Activated CD4-positive, alpha-beta T cell treated with anti-CD3 and anti-CD28 coated beads, Interleukin-2, amount 10 ng/mL, durations not matched to agents 7 days and 5 days (primary cell): ENCODE results near the gene NANP. TPM values are rescaled to one million over a fixed set of nuclear protein-coding genes. Genes with fewer than 3 reads are reported as not detected.
"Not testable (repeated sequence)": the region's sequence is repeated elsewhere in the genome, so short reads cannot be mapped to it uniquely, and the experiment has no call there.

ENCODE experiments used
- CTCF ChIA-PET: fragments of 350-600 bp; sonication (Branson Sonifier 250); formaldehyde crosslinking; loops from one replicate; lab custom pipeline; 2021; ENCODE audit warnings: antibody characterized with exemption; lab: Charles Lee
- POLR2A ChIA-PET: fragments of 350-600 bp; sonication (Branson Sonifier 250); formaldehyde crosslinking; loops from one replicate; lab custom pipeline; 2021; ENCODE audit warnings: antibody characterized with exemption; lab: Charles Lee
- DNase-seq: peaks from one replicate; pipeline ENCODE4 v3.0.0-alpha.2; 2020
- H3K27ac Mint-ChIP-seq: one replicate; pipeline ENCODE4 v1.8.0; 2021; ENCODE audit warnings: mild to moderate bottlenecking, moderate library complexity, mixed read lengths
- H3K27me3 Mint-ChIP-seq: one replicate; pipeline ENCODE4 v1.8.0; 2021; ENCODE audit warnings: mixed read lengths
- H3K36me3 Mint-ChIP-seq: one replicate; pipeline ENCODE4 v1.8.0; 2021; ENCODE audit warnings: low read depth, mixed read lengths
- H3K4me1 Mint-ChIP-seq: one replicate; pipeline ENCODE4 v1.8.0; 2021; ENCODE audit warnings: mixed read lengths
- H3K4me3 Mint-ChIP-seq: one replicate; pipeline ENCODE4 v1.8.0; 2021; ENCODE audit warnings: mild to moderate bottlenecking, moderate library complexity, mixed read lengths
- H3K9me3 Mint-ChIP-seq: one replicate; pipeline ENCODE4 v1.8.0; 2021; ENCODE audit warnings: mixed read lengths
- total RNA-seq, 2 experiments: library from RNA; stranded (reverse); gene quantifications; one replicate each; pipeline ENCODE4 v1.2.3, GENCODE V29; 2021

The NANP gene
- total RNA-seq, 2 experiments from 2014 or later = 4.7 to 5.8 TPM

DNA sequence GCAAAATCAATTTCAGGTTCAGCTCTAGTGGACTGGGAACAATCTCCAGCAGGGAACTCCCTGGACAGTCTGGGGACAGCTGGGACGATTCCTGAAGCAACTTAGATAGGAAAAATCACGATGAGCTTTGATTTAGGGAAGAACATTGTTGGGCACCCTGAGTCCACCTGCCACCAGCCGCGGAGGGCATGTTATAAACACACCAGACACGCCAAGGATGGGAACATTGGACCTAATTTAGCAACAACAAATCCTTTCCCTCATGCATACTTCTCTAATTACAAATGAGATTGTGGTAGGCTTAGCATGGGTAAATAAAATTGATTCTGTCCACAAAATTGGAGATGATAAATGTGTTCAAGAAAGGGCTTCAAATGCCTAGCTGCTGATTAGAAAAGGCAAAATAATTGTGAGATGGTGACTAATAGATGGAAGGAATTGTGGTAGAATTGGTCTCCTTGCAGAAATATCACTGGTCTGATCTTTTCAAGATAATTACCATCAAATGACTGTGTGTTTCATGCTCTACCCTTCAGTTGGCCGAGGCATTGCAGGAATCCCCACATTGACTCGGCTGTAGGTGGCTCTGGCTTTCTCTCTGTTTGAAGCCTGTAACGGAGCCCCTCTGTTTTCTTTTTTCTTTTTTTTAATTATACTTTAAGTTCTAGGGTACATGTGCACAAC is 6.1 kb upstream of the NANP start:
- POLR2A ChIA-PET = no interaction called here
- no peak overlapping the region for H3K27ac Mint-ChIP-seq
- no peaks in the 10 kb centered on the region for H3K4me1 Mint-ChIP-seq

DNA sequence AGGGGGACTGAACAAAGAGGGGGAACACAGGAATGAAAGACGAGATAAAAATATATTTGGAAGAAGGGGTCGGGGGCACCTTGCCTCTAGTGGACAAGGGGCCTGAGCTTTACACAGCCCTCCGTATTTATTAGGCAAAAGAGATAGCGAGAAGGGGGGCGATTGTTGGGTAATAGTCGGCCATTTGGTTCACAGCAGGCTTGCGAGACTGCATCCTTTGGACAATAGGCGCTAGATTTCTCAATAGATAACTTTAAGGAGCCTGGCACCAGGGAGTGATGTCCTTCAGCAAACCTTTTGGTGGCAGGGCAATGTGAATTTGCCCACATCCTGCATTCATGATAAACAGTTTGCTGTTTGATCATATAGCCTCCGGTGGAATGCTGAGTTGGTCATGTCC is 3.0 kb upstream of the NANP start:
- Mint-ChIP-seq H3K4me3 (no peak overlapping the region), H3K4me1 (peaks cover 18% of the 10 kb centered on the region), H3K27me3 (no peaks in the 10 kb centered on the region), H3K36me3 (peaks cover 18% of the 10 kb centered on the region), H3K27ac (no peak overlapping the region), H3K9me3 (peaks cover 30% of the 10 kb centered on the region)
- ChIA-PET POLR2A (no interaction called here), CTCF (no interaction called here)
- DNase-seq = no peak

More for the DNA sequence above, 6.1 kb upstream of the NANP start:
- peaks cover 26% of the 10 kb centered on the region for H3K36me3 Mint-ChIP-seq
- H3K9me3 Mint-ChIP-seq = peaks cover 35% of the 10 kb centered on the region
- H3K4me3 Mint-ChIP-seq = no peak overlapping the region
- DNase-seq = no peak
- H3K27me3 Mint-ChIP-seq = no peaks in the 10 kb centered on the region
- CTCF ChIA-PET = no interaction called here

DNA sequence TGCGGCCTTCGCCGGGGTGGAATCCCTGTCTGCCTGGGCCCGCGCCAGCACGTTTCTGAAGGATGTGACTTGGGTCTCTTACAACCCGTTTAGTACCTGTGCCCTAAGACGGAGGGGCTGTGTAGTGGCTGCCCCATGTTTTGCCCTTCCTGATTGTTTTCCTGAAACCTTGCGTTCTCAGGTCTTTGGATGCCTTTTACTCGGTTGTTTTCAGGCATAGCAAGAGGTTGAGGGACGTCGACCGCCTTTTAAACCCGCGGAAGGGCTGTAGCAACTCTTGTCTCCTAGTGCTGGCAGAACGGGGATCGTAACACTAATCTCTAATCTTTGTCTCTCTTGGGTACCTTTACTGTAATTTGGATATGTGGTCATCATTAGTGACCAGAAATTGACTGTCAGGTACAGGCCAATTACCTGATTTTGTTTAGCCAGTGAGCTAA is 706 bp upstream of the NANP start:
- no peak for DNase-seq
- Mint-ChIP-seq H3K4me1 (peaks cover 30% of the 10 kb centered on the region), H3K4me3 (peak overlapping the region; percentile 87), H3K36me3 (peaks cover 12% of the 10 kb centered on the region), H3K27me3 (no peaks in the 10 kb centered on the region), H3K27ac (peak overlapping the region; percentile 95), H3K9me3 (peaks cover 23% of the 10 kb centered on the region)
- CTCF ChIA-PET = no interaction called here
- POLR2A ChIA-PET = no interaction called here

DNA sequence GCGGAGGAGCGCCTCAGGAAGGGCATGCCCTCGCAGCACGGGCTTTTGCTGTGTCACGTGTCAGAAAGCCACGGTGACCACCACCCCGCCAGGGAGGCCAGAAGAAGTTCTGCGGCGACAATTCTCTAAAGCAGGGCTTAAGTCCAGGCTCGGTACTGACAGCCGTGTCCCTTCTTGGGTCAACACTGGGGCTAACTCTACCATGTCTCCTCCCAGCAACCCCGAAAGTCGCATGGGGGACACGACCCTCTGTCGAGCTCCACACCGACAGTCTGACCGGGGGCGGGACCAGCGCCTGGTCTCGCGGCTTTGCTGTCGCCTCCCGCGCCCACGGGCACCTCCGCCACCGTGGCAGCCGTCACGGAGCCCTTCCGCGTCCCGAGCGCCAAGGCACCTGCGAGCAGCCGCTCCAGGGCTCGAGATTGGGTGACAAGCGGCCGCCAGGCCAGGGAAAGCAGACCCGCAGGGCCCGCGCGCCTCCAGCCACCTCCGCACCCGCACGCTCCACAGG is 534 bp downstream of the NANP start:
- Mint-ChIP-seq H3K4me1 (peaks cover 31% of the 10 kb centered on the region), H3K27me3 (no peaks in the 10 kb centered on the region), H3K27ac (peak overlapping the region; percentile 95), H3K9me3 (peaks cover 13% of the 10 kb centered on the region), H3K36me3 (peaks cover 8% of the 10 kb centered on the region), H3K4me3 (peak overlapping the region; percentile 87)
- ChIA-PET CTCF (no interaction called here), POLR2A (no interaction called here)
- DNase-seq = peak; percentile 40

DNA sequence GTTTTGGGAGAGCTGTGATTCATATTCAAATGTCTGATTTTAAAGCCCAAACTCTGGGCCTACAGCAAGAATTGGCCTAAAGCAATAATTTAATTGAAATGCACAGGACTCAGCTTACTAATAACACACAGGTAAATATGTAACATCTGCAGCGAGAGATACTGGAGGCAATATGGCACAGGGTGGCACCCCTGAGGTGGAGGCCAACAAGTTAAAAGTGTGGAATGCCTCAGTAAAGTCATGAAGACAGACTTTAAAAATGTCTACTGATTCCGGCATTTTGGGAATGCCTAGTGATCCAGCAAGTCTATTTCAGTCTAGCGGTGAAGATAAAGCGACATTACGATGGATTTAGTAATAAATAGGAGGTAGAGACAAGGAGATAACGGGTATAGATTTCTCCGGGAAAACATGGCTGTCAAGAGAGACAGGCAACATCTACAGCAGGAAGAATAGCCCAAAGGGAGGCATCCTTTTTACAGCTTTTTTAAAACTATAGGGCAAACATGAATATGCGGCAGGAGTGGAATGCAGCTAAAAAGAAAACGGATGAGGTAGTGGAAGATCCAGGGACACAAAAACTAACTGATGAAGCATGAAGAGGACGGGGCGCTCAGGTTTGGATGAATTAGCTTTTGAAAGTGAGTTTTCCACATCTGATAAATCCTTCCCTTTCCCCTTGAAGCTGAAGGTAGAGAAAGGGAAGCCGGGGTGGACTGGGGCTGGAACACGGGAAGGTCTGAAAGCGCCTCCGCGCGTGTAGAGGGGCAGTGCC is 1.2 kb downstream of the NANP start:
- Mint-ChIP-seq H3K27me3 (no peaks in the 10 kb centered on the region), H3K36me3 (peaks cover 4% of the 10 kb centered on the region), H3K4me1 (peaks cover 31% of the 10 kb centered on the region), H3K4me3 (peak overlapping the region; percentile 87), H3K27ac (peak overlapping the region; percentile 95), H3K9me3 (peaks cover 9% of the 10 kb centered on the region)
- ChIA-PET CTCF (interaction anchor here (1.1 kb wide), 1 partner anchor 13 kb away, joined by 3 read pairs; no protein-coding TSS in a partner anchor), POLR2A (no interaction called here)
- DNase-seq = no peak

DNA sequence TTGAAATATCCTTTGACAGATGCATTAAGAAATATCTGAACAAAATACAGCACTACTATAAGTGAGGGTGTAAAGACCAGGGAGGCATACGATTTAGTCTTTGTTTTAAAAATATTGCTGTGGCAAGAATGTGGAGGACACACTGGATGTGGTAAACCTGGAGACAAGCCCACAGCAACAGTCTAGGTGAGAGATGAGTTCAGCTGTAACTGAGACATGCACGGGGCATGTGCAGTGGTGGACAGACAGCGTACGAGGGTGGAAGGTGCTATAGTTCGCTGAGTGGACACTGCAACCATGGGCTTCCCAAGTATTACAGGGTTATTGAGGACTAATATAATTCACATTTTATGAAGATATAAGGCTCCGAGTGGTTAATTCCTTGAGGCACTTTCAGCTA is 1.8 kb downstream of the NANP start:
- Mint-ChIP-seq H3K4me3 (peak overlapping the region; percentile 87), H3K27ac (peak overlapping the region; percentile 67), H3K27me3 (no peaks in the 10 kb centered on the region), H3K36me3 (peaks cover 4% of the 10 kb centered on the region), H3K4me1 (peaks cover 31% of the 10 kb centered on the region), H3K9me3 (peaks cover 9% of the 10 kb centered on the region)
- CTCF ChIA-PET = interaction anchor here (1.1 kb wide), 1 partner anchor 12 kb away, joined by 3 read pairs; no protein-coding TSS in a partner anchor
- no peak for DNase-seq
- POLR2A ChIA-PET = no interaction called here

DNA sequence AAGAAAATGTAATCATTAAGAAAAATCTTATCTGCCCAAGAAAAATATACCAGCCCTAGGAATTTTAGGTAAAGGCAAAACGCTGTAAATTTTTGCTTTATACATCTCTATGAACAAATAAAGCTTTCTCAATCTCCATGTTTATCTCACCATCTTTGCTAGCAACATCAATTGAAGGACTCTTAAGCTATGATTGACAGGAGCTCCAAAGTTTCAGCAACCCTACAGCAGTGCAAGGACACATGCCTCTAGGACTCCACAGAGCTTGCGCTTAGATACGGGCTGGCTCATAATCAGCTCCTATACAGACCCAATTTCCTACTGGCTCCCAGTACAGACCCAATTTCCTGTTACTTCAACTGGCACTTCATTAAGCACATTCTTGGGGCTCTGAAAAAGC is 4.3 kb downstream of the NANP start:
- CTCF ChIA-PET = no interaction called here
- Mint-ChIP-seq H3K9me3 (no peaks in the 10 kb centered on the region), H3K4me1 (peaks cover 29% of the 10 kb centered on the region), H3K27me3 (no peaks in the 10 kb centered on the region), H3K36me3 (peaks cover 8% of the 10 kb centered on the region), H3K4me3 (no peak overlapping the region), H3K27ac (no peak overlapping the region)
- no peak for DNase-seq
- POLR2A ChIA-PET = no interaction called here

DNA sequence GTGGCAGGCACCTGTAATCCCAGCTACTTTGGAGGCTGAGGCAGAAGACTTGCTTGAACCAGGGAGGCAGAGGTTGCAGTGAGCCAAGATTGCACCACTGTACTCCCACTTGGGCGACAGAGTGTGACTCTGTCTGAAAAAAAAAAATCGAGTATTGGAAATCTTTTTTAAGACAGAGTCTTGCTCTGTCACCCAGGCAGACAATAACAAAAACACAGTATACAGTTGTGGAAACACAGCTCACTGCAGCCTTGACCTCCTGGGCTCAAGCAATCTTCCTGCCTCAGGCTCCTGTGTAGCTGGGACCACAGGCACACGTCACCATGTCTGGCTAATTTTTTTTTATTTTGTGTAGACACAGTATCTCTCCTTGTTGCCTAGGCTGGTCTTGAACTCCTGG is 15.0 kb downstream of the NANP start:
- Mint-ChIP-seq H3K27ac (no peak overlapping the region), H3K4me1 (no peaks in the 10 kb centered on the region), H3K27me3 (no peaks in the 10 kb centered on the region), H3K36me3 (peaks cover 4% of the 10 kb centered on the region), H3K9me3 (no peaks in the 10 kb centered on the region), H3K4me3 (no peak overlapping the region)
- ChIA-PET CTCF (no interaction called here), POLR2A (no interaction called here)
- no peak for DNase-seq

DNA sequence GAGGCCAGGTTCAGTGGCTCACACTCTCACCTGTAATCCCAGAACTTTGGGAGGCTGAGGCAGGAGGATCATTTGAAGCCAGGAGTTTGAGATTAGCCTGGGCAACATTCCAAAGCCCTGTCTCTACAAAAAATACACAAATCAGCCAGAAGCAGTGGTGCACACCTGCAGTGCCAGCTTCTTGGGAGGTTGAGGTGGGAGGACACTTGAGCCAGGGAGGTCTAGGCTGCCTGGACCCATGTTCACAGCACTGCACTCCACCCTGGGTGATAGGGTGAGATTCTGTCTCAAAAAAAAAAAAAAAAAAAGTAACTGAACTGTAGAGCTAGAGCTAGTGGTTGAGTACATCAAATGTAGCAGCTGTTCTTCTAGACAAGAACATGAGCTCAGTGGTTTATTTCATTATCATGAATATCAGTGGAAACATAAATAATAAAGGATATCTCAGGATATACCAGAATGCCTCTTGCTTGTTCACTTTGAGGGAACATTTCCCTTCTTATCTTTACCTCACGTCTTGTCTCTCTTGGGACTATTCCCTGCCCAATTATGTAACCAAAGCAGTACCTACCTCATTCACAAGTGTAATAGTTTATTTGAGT is 17.6 kb downstream of the NANP start:
- ChIA-PET CTCF (interaction anchor here (0.9 kb wide), 1 partner anchor 29 kb away, joined by 3 read pairs; no protein-coding TSS in a partner anchor), POLR2A (no interaction called here)
- no peaks in the 10 kb centered on the region for H3K36me3 Mint-ChIP-seq
- H3K27ac Mint-ChIP-seq = no peak overlapping the region
- DNase-seq = no peak
- H3K4me3 Mint-ChIP-seq = no peak overlapping the region
- H3K27me3 Mint-ChIP-seq = no peaks in the 10 kb centered on the region
- peaks cover 3% of the 10 kb centered on the region for H3K9me3 Mint-ChIP-seq
- peaks cover 5% of the 10 kb centered on the region for H3K4me1 Mint-ChIP-seq

DNA sequence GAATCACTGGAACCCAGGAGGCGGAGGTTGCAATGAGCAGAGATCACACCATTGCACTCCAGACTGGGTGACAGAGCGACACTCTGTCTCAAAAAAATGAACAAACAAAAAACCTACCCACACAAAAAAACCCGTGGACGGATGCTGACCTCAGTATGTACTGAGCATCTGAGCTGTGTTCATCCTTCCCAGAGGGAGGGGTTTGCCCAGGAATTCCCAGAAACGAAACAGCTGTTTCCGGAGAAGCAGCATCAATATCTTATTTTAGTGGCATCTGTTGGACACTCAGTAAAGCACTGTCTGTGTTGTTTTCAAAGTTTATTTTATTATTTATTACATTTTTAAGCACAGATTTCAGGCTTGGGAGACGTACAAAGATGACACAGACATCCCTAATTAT is 18.7 kb downstream of the NANP start:
- Mint-ChIP-seq H3K4me1 (peaks cover 5% of the 10 kb centered on the region), H3K9me3 (peaks cover 3% of the 10 kb centered on the region), H3K36me3 (no peaks in the 10 kb centered on the region), H3K27me3 (no peaks in the 10 kb centered on the region), H3K27ac (no peak overlapping the region), H3K4me3 (no peak overlapping the region)
- no peak for DNase-seq
- POLR2A ChIA-PET = no interaction called here
- CTCF ChIA-PET = no interaction called here

DNA sequence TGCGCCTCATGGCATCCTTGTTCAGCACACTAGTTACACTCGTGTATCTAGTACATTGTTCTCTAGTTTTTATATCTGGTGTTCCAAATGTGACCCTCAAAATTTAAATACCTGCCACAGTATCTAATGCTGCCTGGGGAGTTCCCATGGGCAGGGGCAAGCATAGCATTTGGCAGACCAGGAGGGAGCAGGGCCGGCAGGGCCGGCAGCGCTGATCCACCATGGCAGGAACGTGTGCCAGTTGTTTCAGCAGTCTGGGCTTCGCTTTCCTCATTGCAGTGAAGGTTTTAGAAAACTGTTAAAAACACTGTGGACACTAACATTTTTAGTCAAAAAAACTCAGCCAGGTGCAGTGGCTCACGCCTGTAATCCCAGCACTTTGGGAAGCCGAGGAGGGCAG is 19.2 kb downstream of the NANP start:
- H3K4me3 Mint-ChIP-seq = no peak overlapping the region
- no peaks in the 10 kb centered on the region for H3K36me3 Mint-ChIP-seq
- H3K27ac Mint-ChIP-seq = no peak overlapping the region
- H3K27me3 Mint-ChIP-seq = no peaks in the 10 kb centered on the region
- CTCF ChIA-PET = no interaction called here
- POLR2A ChIA-PET = no interaction called here
- H3K9me3 Mint-ChIP-seq = peaks cover 3% of the 10 kb centered on the region
- no peak for DNase-seq
- H3K4me1 Mint-ChIP-seq = peaks cover 5% of the 10 kb centered on the region

DNA sequence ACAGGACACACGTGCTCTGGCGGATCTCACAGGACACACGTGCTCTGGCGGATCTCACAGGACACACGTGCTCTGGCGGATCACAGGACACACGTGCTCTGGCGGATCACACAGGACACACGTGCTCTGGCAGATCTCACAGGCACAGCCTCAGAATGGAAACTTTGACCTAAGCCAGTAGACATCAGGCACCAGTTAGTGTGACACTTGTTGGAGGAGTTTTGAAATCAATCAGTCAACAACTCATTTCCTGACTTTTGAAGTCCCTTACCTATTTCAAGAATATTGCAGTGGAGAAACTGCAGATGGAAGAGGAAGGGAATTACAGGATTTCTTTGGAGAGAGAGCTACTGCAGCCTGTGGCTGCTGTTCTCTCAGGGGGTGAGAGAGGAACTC is 20.9 kb downstream of the NANP start:
- H3K9me3 Mint-ChIP-seq, POLR2A ChIA-PET, DNase-seq, H3K27ac Mint-ChIP-seq, H3K36me3 Mint-ChIP-seq, H3K27me3 Mint-ChIP-seq, H3K4me3 Mint-ChIP-seq, H3K4me1 Mint-ChIP-seq: not testable (repeated sequence)
- CTCF ChIA-PET = interaction anchor here (0.7 kb wide), 1 partner anchor 12 kb away, joined by 6 read pairs; no protein-coding TSS in a partner anchor
